Measurements from ENCODE around the gene SLC10A7.

The SLC10A7 gene

GRCh38 chr4:146299607-146300006 lies 222.1 kb downstream of the SLC10A7 start:
- no peak overlapping the region for H3K4me3 ChIP-seq (ENCODE audit: low read depth, low read length)
- no peak for TF ChIP-seq POLR2A (IDR thresholded peaks at IDR 0.05; ENCODE audit: extremely low read depth, insufficient read length)
- TF ChIP-seq CTCF (IDR thresholded peaks at IDR 0.05; ENCODE audit: low read depth, low read length), result no peak
- TF ChIP-seq MAX (IDR thresholded peaks at IDR 0.05; ENCODE audit: low read depth, low read length), result no peak
- no peak for TF ChIP-seq MYC (IDR thresholded peaks at IDR 0.05; ENCODE audit: low read depth, low read length)
- no peak for DNase-seq (ENCODE audit: low read depth)

GRCh38 chr4:146294776-146295175 lies 227.0 kb downstream of the SLC10A7 start:
- no peak for DNase-seq (ENCODE audit: low read depth)
- TF ChIP-seq MYC (IDR thresholded peaks at IDR 0.05; ENCODE audit: low read depth, low read length) (no peak), POLR2A (IDR thresholded peaks at IDR 0.05; ENCODE audit: extremely low read depth, insufficient read length) (no peak), CTCF (IDR thresholded peaks at IDR 0.05; ENCODE audit: low read depth, low read length) (no peak), MAX (IDR thresholded peaks at IDR 0.05; ENCODE audit: low read depth, low read length) (no peak)
- H3K4me3 ChIP-seq (ENCODE audit: low read depth, low read length), result no peak overlapping the region

GRCh38 chr4:146292508-146292907 lies 229.2 kb downstream of the SLC10A7 start:
- H3K4me3 ChIP-seq (ENCODE audit: low read depth, low read length), result no peak overlapping the region
- DNase-seq (ENCODE audit: low read depth), result no peak
- TF ChIP-seq CTCF (IDR thresholded peaks at IDR 0.05; ENCODE audit: low read depth, low read length), result no peak
- TF ChIP-seq MYC (IDR thresholded peaks at IDR 0.05; ENCODE audit: low read depth, low read length), result no peak
- no peak for TF ChIP-seq MAX (IDR thresholded peaks at IDR 0.05; ENCODE audit: low read depth, low read length)
- no peak for TF ChIP-seq POLR2A (IDR thresholded peaks at IDR 0.05; ENCODE audit: extremely low read depth, insufficient read length)

GRCh38 chr4:146291313-146291712 lies 230.4 kb downstream of the SLC10A7 start:
- H3K4me3 ChIP-seq (ENCODE audit: low read depth, low read length), result no peak overlapping the region
- no peak for TF ChIP-seq MAX (IDR thresholded peaks at IDR 0.05; ENCODE audit: low read depth, low read length)
- DNase-seq (ENCODE audit: low read depth), result no peak

GRCh38 chr4:146288193-146288592 lies 233.5 kb downstream of the SLC10A7 start:
- TF ChIP-seq CTCF (IDR thresholded peaks at IDR 0.05; ENCODE audit: low read depth, low read length) (no peak), MAX (IDR thresholded peaks at IDR 0.05; ENCODE audit: low read depth, low read length) (no peak), POLR2A (IDR thresholded peaks at IDR 0.05; ENCODE audit: extremely low read depth, insufficient read length) (no peak), MYC (IDR thresholded peaks at IDR 0.05; ENCODE audit: low read depth, low read length) (no peak)
- DNase-seq (ENCODE audit: low read depth), result no peak
- H3K4me3 ChIP-seq (ENCODE audit: low read depth, low read length), result no peak overlapping the region

- TF ChIP-seq MAX (IDR thresholded peaks at IDR 0.05; ENCODE audit: low read depth, low read length), result no peak
- no peak for TF ChIP-seq MYC (IDR thresholded peaks at IDR 0.05; ENCODE audit: low read depth, low read length)
- TF ChIP-seq POLR2A (IDR thresholded peaks at IDR 0.05; ENCODE audit: extremely low read depth, insufficient read length), result no peak
- TF ChIP-seq CTCF (IDR thresholded peaks at IDR 0.05; ENCODE audit: low read depth, low read length), result no peak
- DNase-seq (ENCODE audit: low read depth), result no peak
- no peak overlapping the region for H3K4me3 ChIP-seq (ENCODE audit: low read depth, low read length)
Observed at GRCh38 chr4:146285037-146285436, 236.7 kb downstream of the SLC10A7 start.
